WTC11 (cell line): ENCODE measurements around the gene PNPO.

Experiments
- ATF3 ChIP-seq: sonication (generic); formaldehyde crosslinking; conservative IDR thresholded peaks from 2 replicates; pipeline ENCODE4 v1.8.1; 2022; ENCODE audit warnings: mild to moderate bottlenecking, missing genetic modification reagents
- CTCF ChIP-seq: fragments of 200-600 bp; IDR thresholded peaks from 2 replicates; pipeline ENCODE4 v1.8.0; 2022; ENCODE audit warnings: antibody characterized with exemption
- E2F5 ChIP-seq: sonication (generic); formaldehyde crosslinking; IDR thresholded peaks from 2 replicates; pipeline ENCODE4 v1.8.1; 2022; ENCODE audit warnings: mild to moderate bottlenecking, moderate library complexity, missing genetic modification reagents
- MAX ChIP-seq: sonication (generic); formaldehyde crosslinking; IDR thresholded peaks from 2 replicates; pipeline ENCODE4 v1.8.0; 2022; ENCODE audit warnings: mild to moderate bottlenecking, missing genetic modification reagents
- USF1 ChIP-seq: sonication (generic); formaldehyde crosslinking; IDR thresholded peaks from 2 replicates; pipeline ENCODE4 v1.8.0; 2022; ENCODE audit warnings: mild to moderate bottlenecking, missing genetic modification reagents

GRCh38 chr17:47998044-47998443 is 56.7 kb downstream of the PNPO start:
- TF ChIP-seq E2F5 (CRISPR knock-in tag) (no peak), MAX (CRISPR knock-in tag) (no peak), ATF3 (no peak), USF1 (no peak), CTCF (no peak)
